ENCODE data around the gene SPON1.

DNA sequence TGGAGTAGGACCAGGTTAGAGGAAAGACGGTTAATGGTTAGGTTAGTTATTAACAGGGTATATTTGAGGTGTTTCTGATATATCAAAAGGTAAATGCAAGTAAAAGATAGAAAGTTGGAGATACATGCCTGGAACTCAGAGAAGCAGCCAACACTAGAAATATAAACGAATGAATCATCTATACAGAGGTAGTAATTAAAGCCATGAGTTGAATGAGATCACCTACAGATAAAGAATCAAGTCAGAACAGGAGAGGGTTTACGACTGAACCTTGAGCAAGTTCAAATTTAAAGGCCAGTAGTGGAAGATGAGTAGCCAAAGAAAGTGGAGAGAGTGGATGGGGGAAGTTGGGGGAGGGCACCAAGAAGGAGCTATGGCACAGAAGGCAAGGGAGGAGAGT lies 73.9 kb downstream of the SPON1 start:
- TF ChIP-seq, protein P1, sequence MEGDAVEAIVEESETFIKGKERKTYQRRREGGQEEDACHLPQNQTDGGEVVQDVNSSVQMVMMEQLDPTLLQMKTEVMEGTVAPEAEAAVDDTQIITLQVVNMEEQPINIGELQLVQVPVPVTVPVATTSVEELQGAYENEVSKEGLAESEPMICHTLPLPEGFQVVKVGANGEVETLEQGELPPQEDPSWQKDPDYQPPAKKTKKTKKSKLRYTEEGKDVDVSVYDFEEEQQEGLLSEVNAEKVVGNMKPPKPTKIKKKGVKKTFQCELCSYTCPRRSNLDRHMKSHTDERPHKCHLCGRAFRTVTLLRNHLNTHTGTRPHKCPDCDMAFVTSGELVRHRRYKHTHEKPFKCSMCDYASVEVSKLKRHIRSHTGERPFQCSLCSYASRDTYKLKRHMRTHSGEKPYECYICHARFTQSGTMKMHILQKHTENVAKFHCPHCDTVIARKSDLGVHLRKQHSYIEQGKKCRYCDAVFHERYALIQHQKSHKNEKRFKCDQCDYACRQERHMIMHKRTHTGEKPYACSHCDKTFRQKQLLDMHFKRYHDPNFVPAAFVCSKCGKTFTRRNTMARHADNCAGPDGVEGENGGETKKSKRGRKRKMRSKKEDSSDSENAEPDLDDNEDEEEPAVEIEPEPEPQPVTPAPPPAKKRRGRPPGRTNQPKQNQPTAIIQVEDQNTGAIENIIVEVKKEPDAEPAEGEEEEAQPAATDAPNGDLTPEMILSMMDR (IDR thresholded peaks at IDR 0.05 in 2 of 3, conservative IDR thresholded peaks at IDR 0.05 in 1 of 3; ENCODE audit: control insufficient read depth in 2 of 3, extremely low read depth in 1 of 3, insufficient read depth in 1 of 3, low read depth in 3 of 3, low read length in 3 of 3) = no peak
- no peak for TF ChIP-seq ZZZ3 (IDR thresholded peaks at IDR 0.05; ENCODE audit: control insufficient read depth, insufficient read length, low read depth)
